NB4 (cell line): Measurements from ENCODE around the gene SPSB4.

Experiments used
- CTCF ChIP-seq: IDR thresholded peaks from one replicate; pipeline ENCODE4 v1.5.1; 2012; ENCODE audit warnings: low read depth, low read length
- MYC ChIP-seq: IDR thresholded peaks from 2 replicates; pipeline ENCODE4 v1.6.1; 2011; ENCODE audit warnings: low read depth, low read length
- POLR2A ChIP-seq: IDR thresholded peaks from 2 replicates; pipeline ENCODE4 v1.6.1; 2011; ENCODE audit warnings: mild to moderate bottlenecking; ENCODE audit not compliant: insufficient read length; ENCODE audit errors: extremely low read depth

DNA sequence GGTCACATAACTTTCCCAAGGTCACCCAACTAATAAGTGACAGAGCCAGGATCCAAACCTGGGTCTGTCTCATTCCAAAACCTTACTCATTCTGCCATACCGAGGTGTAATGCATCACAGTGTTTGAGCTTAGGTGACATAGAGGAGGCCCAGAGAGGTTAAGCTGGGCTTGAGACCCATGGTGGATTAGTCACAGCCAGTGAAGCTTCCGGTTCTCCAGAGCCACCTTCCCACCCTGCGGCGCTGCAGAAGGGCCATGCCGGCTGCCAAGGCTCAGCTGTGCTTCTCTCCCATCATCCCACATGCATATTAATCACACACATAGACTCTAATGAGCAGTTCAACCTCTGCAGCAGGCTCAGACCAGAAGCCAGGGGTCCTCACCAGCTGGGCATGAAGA lies 42.2 kb downstream of the SPSB4 start:
- TF ChIP-seq MYC (no peak), POLR2A (no peak), CTCF (no peak)
